ENCODE data around the gene FAM53B. TPM values are rescaled to one million over a fixed set of nuclear protein-coding genes. Genes with fewer than 3 reads are reported as not detected.
A peak's percentile ranks its signal among the peaks of the same experiment; 100 is the strongest.

Gene FAM53B
- total RNA-seq, 3 donors from 2014 or later = 17.0 to 39.7 (median 22.8) TPM

DNA sequence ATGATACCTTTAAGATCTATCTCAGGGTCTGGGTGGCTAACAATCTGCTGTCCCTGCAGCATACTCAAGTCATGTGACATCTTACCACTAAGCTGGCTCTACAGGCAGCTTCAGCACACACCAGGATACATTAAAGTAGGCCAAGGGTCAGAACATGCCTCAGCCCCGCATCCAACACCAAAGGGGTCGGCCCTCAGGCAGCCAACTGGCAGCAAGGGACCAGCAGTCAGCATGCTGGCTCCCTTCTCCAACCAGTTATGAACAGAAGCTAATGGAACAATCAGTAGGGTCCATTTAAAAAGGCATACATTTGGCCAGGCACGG, 37.1 kb downstream of the FAM53B start:
- Histone ChIP-seq H3K36me3 (no peaks in the 10 kb centered on the region), H3K4me1 (peaks cover 24 to 33% of the 10 kb centered on the region in 2 donors), H3K9me3 (no peaks in the 10 kb centered on the region), H3K4me3 (no peak overlapping the region), H3K27me3 (no peaks in the 10 kb centered on the region), H3K27ac (peak overlapping the region in 1 of 2 donors; percentile 85)
- intact Hi-C loops (cut with DNase I; ENCODE audit: low total_unique reads) = loop anchor here (5.0 kb wide), 1 partner anchor 35 kb away; the partner anchor contains the start of gene FAM53B
- TF ChIP-seq POLR2A (IDR thresholded peaks at IDR 0.05) = no peak
- TF ChIP-seq POLR2AphosphoS5 (IDR thresholded peaks at IDR 0.05) = no peak
- no peak for TF ChIP-seq CTCF (IDR thresholded peaks at IDR 0.05)
- DNase-seq (ENCODE audit: low spot score in 2 of 2) = no peak

- Histone ChIP-seq H3K36me3 (no peaks in the 10 kb centered on the region), H3K27me3 (no peaks in the 10 kb centered on the region), H3K9me3 (no peaks in the 10 kb centered on the region), H3K27ac (peak overlapping the region in 1 of 2 donors; percentile 85), H3K4me1 (peaks cover 27 to 37% of the 10 kb centered on the region in 2 donors), H3K4me3 (no peak overlapping the region)
- intact Hi-C loops (cut with DNase I; ENCODE audit: low total_unique reads) = loop anchor here (5.0 kb wide), 1 partner anchor 36 kb away; the partner anchor contains the start of gene FAM53B
- no peak for DNase-seq (ENCODE audit: low spot score in 2 of 2)
- no peak for TF ChIP-seq CTCF (IDR thresholded peaks at IDR 0.05)
- no peak for TF ChIP-seq POLR2AphosphoS5 (IDR thresholded peaks at IDR 0.05)
- TF ChIP-seq POLR2A (IDR thresholded peaks at IDR 0.05) = no peak
Observed at GRCh38 chr10:124706462-124707143, 37.6 kb downstream of the FAM53B start.

DNA sequence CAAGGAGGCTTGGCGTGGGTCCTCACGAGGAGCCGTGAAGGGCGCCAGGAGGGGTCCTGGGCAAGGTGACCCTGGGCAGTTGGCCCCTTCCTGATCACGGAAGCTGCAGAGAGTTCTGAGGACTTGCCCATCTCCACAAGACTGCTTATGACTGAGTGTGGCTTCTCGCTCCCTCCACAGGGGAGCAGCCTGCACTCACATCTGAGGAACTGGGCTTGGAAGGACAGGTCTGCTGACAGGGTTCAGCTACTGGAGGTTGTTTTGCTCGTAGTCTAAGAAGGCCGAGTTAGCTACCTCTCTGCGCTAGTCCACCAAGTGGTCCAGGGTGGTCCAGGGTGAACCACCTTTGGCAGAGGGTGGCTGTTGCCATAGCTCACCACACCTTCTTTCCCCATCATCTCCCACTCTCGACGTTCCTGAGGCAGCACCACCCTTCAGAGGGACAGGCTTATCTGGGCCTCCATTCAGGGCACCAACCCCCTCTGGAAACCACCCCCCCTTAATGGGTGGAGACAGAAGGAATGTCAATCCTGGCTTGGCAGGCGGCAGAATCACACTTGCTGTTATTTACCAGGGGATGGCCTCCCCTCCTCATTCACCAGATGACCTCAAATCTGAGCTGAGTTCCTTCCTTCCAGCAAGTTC, 38.2 kb downstream of the FAM53B start:
- Histone ChIP-seq H3K9me3 (no peaks in the 10 kb centered on the region), H3K27me3 (no peaks in the 10 kb centered on the region), H3K36me3 (no peaks in the 10 kb centered on the region), H3K27ac (peak overlapping the region in 1 of 2 donors; percentile 85), H3K4me1 (peaks cover 32 to 44% of the 10 kb centered on the region in 2 donors), H3K4me3 (no peak overlapping the region)
- intact Hi-C loops (cut with DNase I; ENCODE audit: low total_unique reads) = loop anchor here (5.0 kb wide), 1 partner anchor 36 kb away; the partner anchor contains the start of gene FAM53B
- DNase-seq (ENCODE audit: low spot score in 2 of 2) = no peak
- TF ChIP-seq POLR2A (IDR thresholded peaks at IDR 0.05) = no peak
- TF ChIP-seq CTCF (IDR thresholded peaks at IDR 0.05) = no peak
- no peak for TF ChIP-seq POLR2AphosphoS5 (IDR thresholded peaks at IDR 0.05)

DNA sequence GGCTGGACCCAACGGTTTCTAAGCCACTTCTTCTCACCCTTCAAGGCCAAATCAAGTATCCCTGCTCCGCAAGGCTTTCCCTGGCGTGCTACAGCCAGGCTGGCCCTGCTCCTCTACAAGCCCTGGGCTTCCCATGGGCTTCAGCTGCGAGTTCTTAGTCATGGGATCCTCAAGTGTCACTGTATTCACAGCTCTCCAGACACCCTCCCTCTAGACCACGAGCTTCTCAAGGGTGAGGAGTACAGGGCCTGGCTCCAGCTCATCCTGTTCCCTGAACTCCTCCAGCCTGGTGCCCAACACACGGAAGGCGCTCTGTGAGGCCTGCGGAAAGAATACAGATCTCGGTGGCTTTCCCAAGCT, 38.8 kb downstream of the FAM53B start:
- Histone ChIP-seq H3K4me1 (peaks cover 36 to 48% of the 10 kb centered on the region in 2 donors), H3K4me3 (no peak overlapping the region), H3K36me3 (no peaks in the 10 kb centered on the region), H3K27me3 (no peaks in the 10 kb centered on the region), H3K9me3 (no peaks in the 10 kb centered on the region), H3K27ac (peak overlapping the region; percentile 70 to 85)
- no peak for DNase-seq (ENCODE audit: low spot score in 2 of 2)
- TF ChIP-seq CTCF (IDR thresholded peaks at IDR 0.05) (no peak), POLR2A (IDR thresholded peaks at IDR 0.05) (no peak)
- intact Hi-C loops (cut with DNase I; ENCODE audit: low total_unique reads) = loop anchor here (5.0 kb wide), 1 partner anchor 37 kb away; the partner anchor contains the start of gene FAM53B

Data from breast epithelium (tissue), 4 donors.